Breast epithelium (tissue), 4 donors: ENCODE data around the gene AGPAT3. TPM values are rescaled to one million over a fixed set of nuclear protein-coding genes. Genes with fewer than 3 reads are reported as not detected.

ENCODE experiments used
- DNase-seq, 2 donors: peaks; one replicate each; pipeline ENCODE4 v3.0.0-alpha.2; 2019; ENCODE audit warnings: low spot score in 2 of 2
- H3K27ac ChIP-seq, 2 donors: fragments of 200-600 bp; sonication (generic) in 1 of 2; one replicate each; pipeline ENCODE4 v1.5.1; 2016 to 2019; ENCODE audit warnings: mild to moderate bottlenecking in 1 of 2
- H3K27me3 ChIP-seq, 2 donors: fragments of 200-600 bp; sonication (generic) in 1 of 2; one replicate each; pipeline versions ENCODE4 v1.5.1 to v1.6.0; 2017 to 2019; ENCODE audit warnings: control low read depth in 1 of 2, mild to moderate bottlenecking in 1 of 2
- H3K36me3 ChIP-seq: fragments of 200-600 bp; one replicate; pipeline ENCODE4 v1.5.1; 2019
- H3K4me1 ChIP-seq, 2 donors: fragments of 200-600 bp; sonication (generic); one replicate each; pipeline ENCODE4 v1.5.1; 2016 to 2019; ENCODE audit warnings: control low read depth in 1 of 2
- H3K4me3 ChIP-seq, 3 donors: fragments of 200-600 bp; sonication (generic); 1 replicate in 2 of 3; 2 replicates in 1 of 3; pipeline ENCODE4 v1.5.1; 2016 to 2019; ENCODE audit warnings: mild to moderate bottlenecking in 3 of 3, moderate library complexity in 2 of 3
- H3K9me3 ChIP-seq, 2 donors: fragments of 200-600 bp; sonication (generic) in 1 of 2; one replicate each; pipeline ENCODE4 v1.5.1; 2016 to 2019; ENCODE audit warnings: control low read depth in 1 of 2
- CTCF ChIP-seq, 3 donors: fragments of 450-650 bp; IDR thresholded peaks; one replicate each; pipeline ENCODE4 v1.5.1; 2016 to 2017; ENCODE audit warnings: antibody characterized with exemption in 3 of 3, mild to moderate bottlenecking in 3 of 3, moderate library complexity in 3 of 3
- POLR2A ChIP-seq: fragments of 450-650 bp; IDR thresholded peaks from one replicate; pipeline ENCODE4 v1.6.1; 2016; ENCODE audit warnings: antibody characterized with exemption, mild to moderate bottlenecking, moderate library complexity
- POLR2AphosphoS5 ChIP-seq, 3 donors: sonication (generic); formaldehyde crosslinking; IDR thresholded peaks; one replicate each; pipeline ENCODE4 v1.6.1; 2017; ENCODE audit warnings: antibody characterized with exemption in 3 of 3
- intact Hi-C: fragments of 100-400 bp; cut with DNase I; formaldehyde crosslinking; loops from one replicate; pipeline ENCODE4 v1.15.1; 2023; ENCODE audit warnings: low total_unique reads
- total RNA-seq, 3 donors: library from RNA; depleted of rRNA; stranded (reverse); fragments of >200 nt; gene quantifications; one replicate each; pipeline ENCODE4 v1.1.0, GENCODE V29; 2016

AGPAT3 gene
- total RNA-seq, 3 donors from 2014 or later = 27.2 to 35.8 (median 28.2) TPM

- no peak for DNase-seq
- H3K4me1 ChIP-seq = no peaks in the 10 kb centered on the region
- H3K27me3 ChIP-seq = no peaks in the 10 kb centered on the region
- H3K4me3 ChIP-seq = no peak overlapping the region
- H3K27ac ChIP-seq = no peak overlapping the region
- intact Hi-C loops = no loop called here
- TF ChIP-seq POLR2A = no peak
- TF ChIP-seq CTCF (IDR thresholded peaks at IDR 0.05) = no peak
- no peak for TF ChIP-seq POLR2AphosphoS5 (IDR thresholded peaks at IDR 0.05)
- peaks cover 4 to 17% of the 10 kb centered on the region in 2 donors for H3K9me3 ChIP-seq
- H3K36me3 ChIP-seq = no peaks in the 10 kb centered on the region
Observed at GRCh38 chr21:43949499-43950208, 84.6 kb downstream of the AGPAT3 start.

DNA sequence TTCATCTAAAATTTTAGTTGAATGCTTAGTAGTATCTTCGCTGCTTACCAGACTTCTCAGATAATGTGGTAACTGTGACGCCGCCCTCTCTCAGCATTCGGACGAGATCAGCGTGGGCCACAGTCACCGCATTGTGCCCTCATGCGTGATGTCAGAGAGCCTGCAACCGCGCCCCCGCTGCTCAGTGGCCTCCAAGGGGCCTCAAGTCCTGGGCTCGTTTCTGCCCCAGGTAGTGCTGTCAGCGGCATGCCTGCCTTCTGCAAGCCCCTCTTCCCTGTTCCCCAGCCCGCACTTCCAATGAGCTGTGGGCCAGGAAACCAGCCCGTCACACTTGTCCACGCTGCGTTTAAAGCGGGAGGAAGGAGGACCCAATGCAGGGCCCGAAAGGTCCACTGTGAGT is 85.5 kb downstream of the AGPAT3 start:
- peaks cover 4 to 17% of the 10 kb centered on the region in 2 donors for H3K9me3 ChIP-seq
- DNase-seq = no peak
- H3K36me3 ChIP-seq = no peaks in the 10 kb centered on the region
- no peak overlapping the region for H3K4me3 ChIP-seq
- intact Hi-C loops = no loop called here
- no peak overlapping the region for H3K27ac ChIP-seq
- TF ChIP-seq POLR2A (no peak), CTCF (IDR thresholded peaks at IDR 0.05) (no peak), POLR2AphosphoS5 (IDR thresholded peaks at IDR 0.05) (no peak)
- H3K4me1 ChIP-seq = no peaks in the 10 kb centered on the region
- no peaks in the 10 kb centered on the region for H3K27me3 ChIP-seq

DNA sequence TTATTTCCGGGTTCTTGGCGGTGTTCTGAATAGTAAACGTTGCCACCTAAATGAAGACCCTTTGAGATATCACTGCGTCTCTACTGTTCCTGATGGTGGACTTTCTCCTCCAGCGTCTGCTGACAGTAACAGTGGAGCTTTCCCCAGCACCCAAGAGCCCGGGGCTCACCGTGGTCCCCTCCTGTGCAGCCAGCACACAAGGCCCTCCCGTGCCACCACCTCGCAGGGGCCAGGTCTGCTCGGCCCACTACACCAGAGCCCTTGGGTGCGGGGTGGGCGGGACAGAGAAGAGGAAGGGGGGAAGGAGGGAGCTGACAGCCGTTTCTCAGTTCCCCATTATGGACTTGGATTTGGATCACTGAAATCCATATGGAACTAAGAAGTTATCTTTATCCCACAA is 85.9 kb downstream of the AGPAT3 start:
- Histone ChIP-seq H3K4me1 (no peaks in the 10 kb centered on the region), H3K27me3 (no peaks in the 10 kb centered on the region), H3K27ac (no peak overlapping the region), H3K9me3 (peaks cover 4 to 17% of the 10 kb centered on the region in 2 donors), H3K4me3 (no peak overlapping the region), H3K36me3 (no peaks in the 10 kb centered on the region)
- DNase-seq = no peak
- no peak for TF ChIP-seq POLR2A
- intact Hi-C loops = no loop called here

GRCh38 chr21:43951911-43952703 is 87.1 kb downstream of the AGPAT3 start:
- Histone ChIP-seq H3K9me3 (peaks cover 4 to 17% of the 10 kb centered on the region in 2 donors), H3K4me1 (peaks cover 0 to 6% of the 10 kb centered on the region in 2 donors), H3K27me3 (no peaks in the 10 kb centered on the region), H3K36me3 (no peaks in the 10 kb centered on the region), H3K27ac (no peak overlapping the region), H3K4me3 (no peak overlapping the region)
- DNase-seq = no peak
- TF ChIP-seq POLR2A (no peak), POLR2AphosphoS5 (IDR thresholded peaks at IDR 0.05) (no peak), CTCF (IDR thresholded peaks at IDR 0.05) (no peak)
- intact Hi-C loops = no loop called here

- intact Hi-C loops = no loop called here
- Histone ChIP-seq H3K4me3 (no peak overlapping the region), H3K4me1 (peaks cover 0 to 6% of the 10 kb centered on the region in 2 donors), H3K27ac (no peak overlapping the region), H3K36me3 (no peaks in the 10 kb centered on the region), H3K27me3 (no peaks in the 10 kb centered on the region), H3K9me3 (peaks cover 4 to 17% of the 10 kb centered on the region in 2 donors)
- DNase-seq = no peak
- TF ChIP-seq POLR2A = no peak
- no peak for TF ChIP-seq POLR2AphosphoS5 (IDR thresholded peaks at IDR 0.05)
- no peak for TF ChIP-seq CTCF (IDR thresholded peaks at IDR 0.05)
Observed at GRCh38 chr21:43953021-43953420, 88.0 kb downstream of the AGPAT3 start.
